Stimulated activated CD8-positive, alpha-beta memory T cell treated with anti-CD3 and anti-CD28 coated beads, Interleukin-4, amount 100 ng/mL, for 48 hours (primary cell): ENCODE results near the gene ITGBL1.
"Not testable (repeated sequence)": the region's sequence is repeated elsewhere in the genome, so short reads cannot be mapped to it uniquely, and the experiment has no call there.

ENCODE experiments used
- DNase-seq: peaks from one replicate; pipeline ENCODE4 v3.0.0-alpha.2; 2020

ITGBL1 gene

DNA sequence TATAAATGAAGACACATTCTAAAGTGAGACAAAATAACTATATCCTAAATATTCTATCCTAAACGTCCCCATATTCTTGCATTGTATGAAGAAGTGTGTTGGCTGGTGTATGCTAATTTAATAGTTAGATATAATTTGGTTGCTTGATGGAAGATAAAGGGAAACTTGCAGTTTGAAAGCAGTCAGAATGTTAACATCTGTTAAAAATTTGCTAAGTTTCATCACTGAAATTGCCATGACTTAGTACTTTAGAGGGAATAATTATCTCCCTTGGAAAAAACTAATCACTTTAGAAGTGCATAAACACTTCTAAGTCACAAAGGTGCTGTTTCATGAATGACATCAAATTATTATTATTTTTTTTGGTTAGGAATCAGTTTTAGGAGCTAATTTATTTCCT, 61.6 kb downstream of the ITGBL1 start:
- no peak for DNase-seq

DNA sequence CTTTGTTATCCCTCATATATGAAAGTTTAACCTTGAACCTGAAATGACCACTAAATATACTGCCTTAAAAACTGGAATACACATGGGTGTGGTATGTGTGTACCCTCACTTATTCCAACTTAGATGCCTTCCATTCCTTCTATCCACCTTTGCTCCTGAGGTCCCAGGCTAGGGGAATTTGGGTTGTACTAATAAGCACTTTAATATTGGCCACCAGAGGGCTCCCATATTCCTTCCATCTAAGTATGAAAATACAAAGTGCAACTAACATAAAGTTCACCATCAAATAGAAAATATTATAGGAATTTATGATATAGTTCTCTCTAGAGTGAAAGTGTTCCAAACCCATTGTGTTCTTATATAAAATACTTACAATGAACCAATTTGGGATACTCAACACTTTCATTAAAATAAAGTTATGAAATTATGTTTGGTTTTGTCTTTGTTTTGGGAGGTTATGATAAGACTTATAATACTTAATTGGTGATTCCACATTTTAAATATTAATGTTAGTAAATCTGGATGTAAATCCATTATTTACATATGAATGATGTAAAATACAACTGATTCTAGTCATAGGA, 62.3 kb downstream of the ITGBL1 start:
- DNase-seq, result no peak

- no peak for DNase-seq
Observed at GRCh38 chr13:101515504-101515903, 63.0 kb downstream of the ITGBL1 start.

- DNase-seq, result no peak
Observed at GRCh38 chr13:101516262-101516661, 63.8 kb downstream of the ITGBL1 start.

GRCh38 chr13:101520672-101521071, 68.2 kb downstream of the ITGBL1 start:
- DNase-seq, result peak; percentile 24

DNA sequence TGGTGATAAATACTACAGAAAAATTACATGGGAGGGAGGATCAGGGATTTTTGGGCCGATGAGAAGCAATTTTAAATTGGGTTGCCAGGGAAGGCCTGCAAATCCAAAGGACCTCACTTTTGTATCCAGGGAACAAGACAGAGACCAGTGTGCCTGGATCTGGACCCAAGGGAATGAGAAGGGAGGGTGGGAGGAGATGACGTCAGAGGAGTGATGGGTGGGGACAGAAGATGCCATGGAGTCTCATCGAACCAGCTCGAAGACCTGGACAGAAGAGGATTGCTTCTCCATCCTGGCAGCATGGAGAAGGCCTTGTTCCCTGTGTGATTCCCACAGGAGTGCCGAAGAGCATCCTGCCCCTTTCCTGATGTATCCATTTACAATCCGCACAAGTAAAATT, 68.9 kb downstream of the ITGBL1 start:
- no peak for DNase-seq

GRCh38 chr13:101522607-101523006, 70.1 kb downstream of the ITGBL1 start:
- no peak for DNase-seq

- no peak for DNase-seq
Observed at GRCh38 chr13:101523154-101524131, 71.0 kb downstream of the ITGBL1 start.

GRCh38 chr13:101527130-101527529, 74.7 kb downstream of the ITGBL1 start:
- no peak for DNase-seq

GRCh38 chr13:101529422-101529821, 76.9 kb downstream of the ITGBL1 start:
- peak; percentile 25 for DNase-seq

- DNase-seq, result no peak
Observed at GRCh38 chr13:101530293-101530692, 77.8 kb downstream of the ITGBL1 start.

DNA sequence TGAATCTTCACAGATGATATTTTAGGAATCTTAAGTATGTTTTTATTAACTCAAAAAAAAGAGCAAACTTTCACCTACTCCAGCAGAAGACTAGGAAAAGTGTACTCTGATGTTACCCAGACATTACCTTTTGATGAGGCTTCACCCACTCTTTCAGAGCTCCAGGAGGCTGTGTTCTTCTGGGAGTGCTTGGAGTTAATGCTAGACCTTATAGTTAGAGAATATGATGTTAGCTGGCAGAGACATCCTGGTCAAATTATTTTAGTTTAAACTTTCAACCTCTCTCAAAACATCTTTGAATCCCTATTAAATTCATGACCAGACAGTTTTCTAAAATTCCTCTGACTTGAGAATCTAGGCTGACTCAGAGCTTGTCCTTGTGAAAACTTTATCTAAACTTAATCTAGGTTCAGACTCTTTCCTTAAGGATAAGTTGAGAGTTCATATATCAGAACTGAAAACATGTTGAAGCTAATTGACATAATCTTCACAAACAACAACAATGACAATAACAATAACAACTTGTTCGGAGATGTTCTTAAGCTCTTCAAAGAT, 82.8 kb downstream of the ITGBL1 start:
- DNase-seq, result no peak

DNA sequence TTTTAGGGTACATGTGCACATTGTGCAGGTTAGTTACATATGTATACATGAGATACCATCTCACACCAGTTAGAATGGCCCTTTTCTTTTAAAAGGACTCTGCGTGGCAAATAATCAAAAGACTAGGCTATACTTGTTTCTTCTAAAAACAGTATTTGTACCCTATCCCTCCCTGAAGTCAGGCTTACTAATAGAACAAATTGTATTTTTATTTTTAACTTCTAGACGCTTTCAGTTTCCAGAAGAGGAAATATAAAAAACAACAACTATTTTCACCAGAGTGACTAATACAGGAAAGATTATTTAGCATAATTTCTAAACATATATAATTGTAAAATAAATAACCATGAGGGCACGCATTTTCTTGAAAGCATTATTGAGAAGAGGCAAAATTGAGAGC, 83.6 kb downstream of the ITGBL1 start:
- no peak for DNase-seq

DNA sequence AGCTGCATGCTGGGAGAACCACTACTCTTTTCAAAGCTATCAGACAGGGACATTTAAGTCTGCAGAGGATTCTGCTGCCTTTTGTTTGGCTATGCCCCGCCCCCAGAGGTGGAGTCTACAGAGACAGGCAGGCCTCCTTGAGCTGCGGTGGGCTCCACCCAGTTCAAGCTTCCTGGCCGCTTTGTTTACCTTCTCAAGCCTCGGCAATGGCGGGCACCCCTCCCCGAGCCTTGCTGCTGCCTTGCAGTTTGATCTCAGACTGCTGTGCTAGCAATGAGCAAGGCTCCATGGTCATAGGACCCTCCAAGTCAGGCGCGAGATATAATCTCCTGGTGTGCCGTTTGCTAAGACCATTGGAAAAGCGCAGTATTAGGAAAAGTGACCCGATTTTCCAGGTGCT, 92.1 kb downstream of the ITGBL1 start:
- DNase-seq, result not testable (repeated sequence)

GRCh38 chr13:101544979-101545378, 92.5 kb downstream of the ITGBL1 start:
- no peak for DNase-seq

DNA sequence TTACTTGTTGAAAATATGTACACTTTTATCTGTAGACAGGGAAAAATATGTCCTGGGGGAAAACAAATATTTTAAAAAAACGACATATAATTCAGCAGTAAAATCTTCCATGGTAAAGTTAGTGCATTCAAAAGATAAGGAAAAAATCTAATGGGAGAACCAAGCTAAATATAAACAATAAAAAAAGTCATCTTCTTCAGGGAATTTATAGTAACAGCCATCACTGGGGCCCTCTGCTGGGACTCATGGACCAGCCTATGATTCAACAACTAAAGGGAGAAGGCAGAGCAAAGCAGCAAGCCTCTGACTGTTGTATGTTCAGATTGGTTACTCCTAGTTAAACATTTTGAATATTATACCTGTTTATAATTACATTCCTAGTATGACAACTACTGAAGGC, 93.0 kb downstream of the ITGBL1 start:
- DNase-seq, result no peak

DNA sequence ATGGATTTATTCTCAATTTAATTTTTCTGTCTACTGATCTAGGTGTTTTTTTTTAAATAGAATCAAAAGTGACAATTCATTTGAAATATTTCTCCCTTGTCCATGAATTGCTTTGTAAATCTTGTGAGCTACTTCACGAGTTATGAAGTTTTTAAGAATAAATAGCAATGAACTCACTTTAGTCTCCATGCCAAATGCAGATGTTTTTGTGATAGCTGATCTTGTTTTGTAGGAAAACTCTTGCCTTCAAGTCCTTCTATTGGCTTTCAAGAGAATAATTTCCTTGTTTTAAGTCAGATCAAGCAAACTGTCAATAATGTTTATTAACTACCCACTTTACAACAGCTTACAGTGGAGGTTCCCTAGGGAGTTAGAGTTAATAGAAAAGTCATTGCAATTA, 99.8 kb downstream of the ITGBL1 start:
- no peak for DNase-seq

- no peak for DNase-seq
Observed at GRCh38 chr13:101552786-101553185, 100.3 kb downstream of the ITGBL1 start.

GRCh38 chr13:101554420-101555125, 102.1 kb downstream of the ITGBL1 start:
- DNase-seq, result no peak

- DNase-seq, result no peak
Observed at GRCh38 chr13:101555610-101556009, 103.1 kb downstream of the ITGBL1 start.

DNA sequence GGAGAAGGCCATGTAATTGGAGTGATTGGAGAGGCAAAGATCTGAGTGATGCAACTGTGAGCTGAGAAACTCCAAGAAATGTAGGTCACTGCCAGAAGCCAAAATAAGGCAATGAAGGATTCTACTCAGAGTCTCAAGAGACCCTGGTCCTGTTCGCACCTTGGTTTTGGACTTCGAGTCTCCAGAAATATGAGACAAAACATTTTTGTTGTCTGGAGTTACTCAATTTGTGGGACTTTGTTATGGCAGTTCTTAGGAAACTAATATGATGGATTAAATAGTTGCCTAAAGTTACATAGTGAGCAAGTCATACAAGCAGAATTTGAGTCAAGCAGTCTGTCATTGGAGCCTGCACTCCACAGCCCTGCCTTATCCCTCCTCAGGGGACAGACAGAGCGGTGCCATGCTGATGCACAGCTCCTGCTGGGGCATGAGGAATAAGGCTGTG, 104.2 kb downstream of the ITGBL1 start:
- no peak for DNase-seq

DNA sequence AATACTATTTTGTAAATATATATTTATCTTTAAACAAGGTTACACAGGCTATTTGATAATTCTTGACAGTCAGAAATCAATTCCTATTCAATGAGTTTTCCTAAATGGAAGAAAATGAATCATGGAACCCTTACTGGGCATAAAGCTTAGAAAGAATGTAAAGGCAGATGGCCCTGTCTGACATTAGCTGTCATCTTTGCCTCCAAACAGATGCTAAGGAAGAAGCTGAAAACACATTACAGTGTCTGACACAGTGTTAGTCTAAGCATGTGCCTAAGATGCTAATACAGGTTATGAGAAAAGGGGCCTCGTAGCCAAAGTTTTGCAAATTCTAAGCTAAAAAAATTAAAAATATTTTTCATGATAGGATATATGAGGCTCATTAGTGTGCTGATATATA, 112.8 kb downstream of the ITGBL1 start:
- DNase-seq, result no peak

- DNase-seq, result no peak
Observed at GRCh38 chr13:101567841-101568240, 115.4 kb downstream of the ITGBL1 start.
